ENCODE measurements around the gene GPR45. TPM values are rescaled to one million over a fixed set of nuclear protein-coding genes. Genes with fewer than 3 reads are reported as not detected.

The GPR45 gene
- total and polyA plus RNA-seq, 2 of the 13 experiments (the other 11 are each of a cell fraction or from before 2014, with no cell fraction given): not detected

Other genes with a start within 250 kb of the GPR45 start
- gene MRPS9, start 203.7 kb upstream of the GPR45 start, total RNA-seq (2016; rRNA removed; fragmentation: Illumina TruSeq; extraction: Trizol): 91.8 and 113 TPM in 2 replicates
- 23.7 and 31.2 TPM in 2 replicates for gene MRPS9, start 203.7 kb upstream of the GPR45 start, polyA plus RNA-seq (2011; rRNA removed)
- 22.9 and 27.0 TPM in 2 replicates for gene TGFBRAP1, start 88.0 kb downstream of the GPR45 start, total RNA-seq (2016; rRNA removed; fragmentation: Illumina TruSeq; extraction: Trizol)
- gene TGFBRAP1, start 88.0 kb downstream of the GPR45 start, polyA plus RNA-seq (2011; rRNA removed): 12.7 and 13.4 TPM in 2 replicates
- 28.8 and 35.6 TPM in 2 replicates for gene C2orf49, start 95.8 kb downstream of the GPR45 start, total RNA-seq (2016; rRNA removed; fragmentation: Illumina TruSeq; extraction: Trizol)
- 21.6 and 24.7 TPM in 2 replicates for gene C2orf49, start 95.8 kb downstream of the GPR45 start, polyA plus RNA-seq (2011; rRNA removed)
- 1.9 and 2.3 TPM in 2 replicates for gene FHL2, start 157.3 kb downstream of the GPR45 start, total RNA-seq (2016; rRNA removed; fragmentation: Illumina TruSeq; extraction: Trizol)
- 44.2 and 74.8 TPM in 2 replicates for gene FHL2, start 157.3 kb downstream of the GPR45 start, polyA plus RNA-seq (2011; rRNA removed)